OCI-LY1 (cell line): ENCODE measurements around the gene EIF2B2.
A peak's percentile ranks its signal among the peaks of the same experiment; 100 is the strongest.

Experiments
- H2AFZ ChIP-seq: fragments of 200-600 bp; sonication (generic), shearing (Covaris generic); 2 replicates; pipeline ENCODE4 v1.6.0; 2014; ENCODE audit warnings: antibody characterized with exemption, mild to moderate bottlenecking, low read length
- H3F3A ChIP-seq: fragments of 200-600 bp; sonication (generic), shearing (Covaris generic); 2 replicates; pipeline ENCODE4 v1.6.0; 2014; ENCODE audit warnings: mild to moderate bottlenecking, antibody characterized with exemption, low read length, moderate library complexity; ENCODE audit not compliant: insufficient read depth
- H3K27ac ChIP-seq: fragments of 200-600 bp; sonication (generic); 2 replicates; pipeline ENCODE4 v1.5.1; 2014; ENCODE audit warnings: low read length, mixed run types, mild to moderate bottlenecking, low read depth; ENCODE audit not compliant: poor library complexity, severe bottlenecking
- H3K27me3 ChIP-seq: fragments of 200-600 bp; sonication (generic); 2 replicates; pipeline ENCODE4 v1.6.0; 2014; ENCODE audit warnings: antibody characterized with exemption, mild to moderate bottlenecking, low read length, moderate library complexity; ENCODE audit not compliant: insufficient read depth
- H3K36me3 ChIP-seq: fragments of 200-600 bp; sonication (generic); 2 replicates; pipeline ENCODE4 v1.6.1; 2014; ENCODE audit warnings: mild to moderate bottlenecking, antibody characterized with exemption, low read length, moderate library complexity, mixed read lengths; ENCODE audit not compliant: insufficient read depth
- H3K4me1 ChIP-seq: fragments of 200-600 bp; sonication (generic); 2 replicates; pipeline ENCODE4 v1.5.1; 2014; ENCODE audit warnings: mild to moderate bottlenecking, low read length, moderate library complexity; ENCODE audit not compliant: insufficient read depth, severe bottlenecking
- H3K4me2 ChIP-seq: fragments of 200-600 bp; sonication (generic), shearing (Covaris generic); 2 replicates; pipeline ENCODE4 v1.6.1; 2014; ENCODE audit warnings: low read length
- H3K4me3 ChIP-seq: fragments of 200-600 bp; sonication (generic); 2 replicates; pipeline ENCODE4 v1.5.1; 2014; ENCODE audit warnings: low read length, low read depth, mild to moderate bottlenecking, mixed read lengths; ENCODE audit not compliant: poor library complexity, severe bottlenecking
- H3K79me2 ChIP-seq: fragments of 200-600 bp; shearing (Covaris generic); 2 replicates; pipeline ENCODE4 v1.6.1; 2016; ENCODE audit warnings: mixed run types, low read length, mixed read lengths; ENCODE audit not compliant: insufficient read depth
- H3K9ac ChIP-seq: fragments of 200-600 bp; sonication (generic), shearing (Covaris generic); 2 replicates; pipeline ENCODE4 v1.6.1; 2014; ENCODE audit warnings: mild to moderate bottlenecking, low read length, mixed read lengths
- H3K9me2 ChIP-seq: fragments of 200-600 bp; sonication (generic), shearing (Covaris generic); 2 replicates; pipeline ENCODE4 v1.6.1; 2014; ENCODE audit warnings: low read depth, mild to moderate bottlenecking, low read length, mixed read lengths
- H3K9me3 ChIP-seq: fragments of 200-600 bp; shearing (Covaris generic); 2 replicates; pipeline ENCODE4 v1.6.1; 2014; ENCODE audit warnings: low read length, mixed read lengths
- H4K20me1 ChIP-seq: fragments of 200-600 bp; sonication (generic), shearing (Covaris generic); 2 replicates; pipeline ENCODE4 v1.6.0; 2016; ENCODE audit warnings: mild to moderate bottlenecking, low read length; ENCODE audit not compliant: insufficient read depth
- CTCF ChIP-seq: fragments of 200-600 bp; sonication (generic), shearing (Covaris generic); IDR thresholded peaks from 2 replicates; pipeline ENCODE4 v1.5.1; 2017; ENCODE audit warnings: mild to moderate bottlenecking, antibody characterized with exemption, low read length, moderate library complexity, mixed read lengths
- EZH2 ChIP-seq: fragments of 200-600 bp; sonication (generic), shearing (Covaris generic); IDR thresholded peaks from 2 replicates; pipeline ENCODE4 v1.8.0; 2017; ENCODE audit warnings: borderline replicate concordance, mixed run types, mild to moderate bottlenecking, antibody characterized with exemption, low read length, moderate library complexity, mixed read lengths

The EIF2B2 gene

GRCh38 chr14:74961238-74961911 lies 41.3 kb upstream of the EIF2B2 start:
- H3K79me2 ChIP-seq, result no peaks in the 10 kb centered on the region
- no peak overlapping the region for H3K27ac ChIP-seq
- H2AFZ ChIP-seq, result no peak overlapping the region
- H3K9me3 ChIP-seq, result no peaks in the 10 kb centered on the region
- H3F3A ChIP-seq, result no peaks in the 10 kb centered on the region
- H3K4me2 ChIP-seq, result no peak overlapping the region
- no peaks in the 10 kb centered on the region for H3K9me2 ChIP-seq
- no peaks in the 10 kb centered on the region for H3K27me3 ChIP-seq
- peaks cover 22% of the 10 kb centered on the region for H3K4me1 ChIP-seq
- H3K4me3 ChIP-seq, result no peak overlapping the region
- no peak overlapping the region for H3K9ac ChIP-seq
- TF ChIP-seq CTCF (no peak), EZH2 (no peak)
- no peaks in the 10 kb centered on the region for H4K20me1 ChIP-seq
- H3K36me3 ChIP-seq, result no peaks in the 10 kb centered on the region

GRCh38 chr14:74962046-74962445 lies 40.7 kb upstream of the EIF2B2 start:
- no peaks in the 10 kb centered on the region for H3F3A ChIP-seq
- H3K27ac ChIP-seq, result no peak overlapping the region
- no peaks in the 10 kb centered on the region for H3K36me3 ChIP-seq
- H3K9ac ChIP-seq, result no peak overlapping the region; the same call in 1 of the 2 replicates
- no peaks in the 10 kb centered on the region for H4K20me1 ChIP-seq
- peak overlapping the region; percentile 3 for H3K4me3 ChIP-seq
- no peaks in the 10 kb centered on the region for H3K9me3 ChIP-seq
- H3K27me3 ChIP-seq, result no peaks in the 10 kb centered on the region
- peak overlapping the region; percentile 32; the same call in 1 of the 2 replicates for H3K4me2 ChIP-seq
- peak overlapping the region; percentile 6; the same call in 1 of the 2 replicates for H2AFZ ChIP-seq
- H3K4me1 ChIP-seq, result peaks cover 22% of the 10 kb centered on the region
- no peaks in the 10 kb centered on the region for H3K9me2 ChIP-seq
- TF ChIP-seq CTCF (no peak), EZH2 (no peak)
- H3K79me2 ChIP-seq, result no peaks in the 10 kb centered on the region

DNA sequence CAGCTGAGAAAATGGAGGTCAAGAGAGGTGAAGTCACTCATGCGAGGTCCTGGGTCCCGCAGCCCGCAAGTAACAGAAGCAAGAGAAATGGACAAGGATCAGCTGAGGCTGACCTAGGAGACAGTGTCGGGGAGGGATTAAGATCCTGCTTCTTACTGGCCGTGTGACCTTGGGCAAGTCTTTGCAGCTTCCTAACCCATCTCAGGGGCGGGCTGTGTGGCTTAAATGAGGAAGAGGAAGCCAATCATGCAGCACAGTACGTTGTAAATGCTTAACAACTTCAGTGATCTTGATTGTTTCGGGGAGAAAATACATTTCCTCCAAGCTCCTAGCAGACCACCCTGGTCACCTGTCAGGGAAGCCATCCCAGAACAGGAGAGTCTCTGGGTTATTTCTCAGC lies 40.2 kb upstream of the EIF2B2 start:
- Histone ChIP-seq H3K27me3 (no peaks in the 10 kb centered on the region), H4K20me1 (no peaks in the 10 kb centered on the region), H3K79me2 (no peaks in the 10 kb centered on the region), H3F3A (no peaks in the 10 kb centered on the region), H3K9me3 (no peaks in the 10 kb centered on the region), H3K4me1 (peaks cover 22% of the 10 kb centered on the region), H3K36me3 (no peaks in the 10 kb centered on the region), H2AFZ (peak overlapping the region; percentile 6; the same call in 1 of the 2 replicates), H3K4me2 (peak overlapping the region; percentile 32), H3K9me2 (no peaks in the 10 kb centered on the region), H3K4me3 (peak overlapping the region; percentile 3), H3K9ac (no peak overlapping the region; the same call in 1 of the 2 replicates), H3K27ac (no peak overlapping the region)
- TF ChIP-seq CTCF (no peak), EZH2 (no peak)
